ENCODE results near the gene AIRE.

The AIRE gene

DNA sequence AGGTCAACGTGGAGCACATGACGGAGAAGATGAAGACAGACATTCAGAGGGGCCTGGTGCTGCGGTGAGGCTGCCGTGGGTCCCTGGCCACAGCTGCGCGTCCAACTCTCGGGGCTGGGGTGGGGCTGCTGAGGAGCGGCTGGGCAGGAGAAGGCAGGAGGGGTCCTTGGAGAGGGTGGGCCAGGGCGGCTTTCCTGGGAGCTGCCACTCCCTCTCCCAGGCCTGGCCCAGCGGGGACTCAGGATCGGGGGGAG is 39.1 kb downstream of the AIRE start:
- no peak for DNase-seq (ENCODE audit: low spot score)

DNA sequence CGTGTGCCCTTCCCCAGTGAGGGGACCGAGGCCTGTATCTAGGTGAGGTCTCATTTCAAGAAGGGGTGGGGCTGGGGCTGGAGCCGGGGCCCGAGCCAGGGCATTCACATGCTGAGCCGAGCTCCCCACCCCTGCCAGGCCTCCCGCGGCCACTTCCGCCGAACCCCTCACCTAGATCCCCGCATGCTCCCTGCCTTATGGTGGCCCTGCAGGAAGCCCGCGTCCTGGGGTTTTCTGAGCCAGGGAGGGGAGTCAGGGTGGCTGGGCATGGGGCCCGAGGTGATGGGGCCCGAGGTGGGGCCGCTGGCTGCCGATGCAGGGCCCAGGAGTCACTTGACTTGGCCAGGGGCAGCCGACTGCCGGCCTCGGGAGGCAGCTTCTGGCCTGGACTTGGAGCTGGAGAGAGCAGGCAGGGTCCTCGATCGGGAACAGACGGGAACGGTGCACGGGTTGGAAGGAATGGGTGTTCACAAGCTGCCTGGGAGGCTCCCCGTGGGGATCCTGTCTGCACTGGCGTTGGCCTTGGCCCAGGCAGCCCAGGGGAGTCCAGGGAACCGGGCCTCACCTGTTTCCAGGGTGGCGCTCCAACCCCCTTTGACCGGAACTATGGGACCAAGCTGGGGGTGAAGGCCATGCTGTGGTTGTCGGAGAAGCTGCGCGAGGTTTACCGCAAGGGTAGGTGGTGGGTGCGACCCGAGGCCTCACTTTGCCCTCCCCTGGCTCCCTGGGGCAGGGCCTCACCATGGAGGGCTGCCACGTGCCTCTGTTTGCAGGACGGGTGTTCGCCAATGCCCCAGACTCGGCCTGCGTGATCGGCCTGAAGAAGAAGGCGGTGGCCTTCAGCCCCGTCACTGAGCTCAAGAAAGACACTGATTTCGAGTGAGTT is 40.0 kb downstream of the AIRE start:
- DNase-seq (ENCODE audit: low spot score), result no peak

DNA sequence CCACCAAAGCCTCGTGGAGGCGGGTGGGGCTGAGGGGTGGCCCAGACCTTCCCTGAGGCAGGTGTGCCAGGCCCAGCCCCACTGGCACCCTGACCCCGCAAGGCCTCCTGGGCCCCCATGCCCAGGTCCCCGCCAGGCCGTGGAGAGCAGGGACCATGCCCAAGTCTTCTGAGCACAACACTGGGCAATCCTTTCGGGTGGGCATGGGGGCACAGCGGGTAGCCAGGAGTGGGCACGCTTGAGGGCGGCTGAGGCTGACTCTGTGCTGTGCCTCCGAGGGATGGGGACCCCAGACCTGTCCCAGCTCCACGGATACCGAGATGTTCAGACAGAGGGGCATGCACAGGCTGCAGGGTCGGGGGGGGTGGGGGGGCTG is 40.6 kb downstream of the AIRE start:
- no peak for DNase-seq (ENCODE audit: low spot score)

DNA sequence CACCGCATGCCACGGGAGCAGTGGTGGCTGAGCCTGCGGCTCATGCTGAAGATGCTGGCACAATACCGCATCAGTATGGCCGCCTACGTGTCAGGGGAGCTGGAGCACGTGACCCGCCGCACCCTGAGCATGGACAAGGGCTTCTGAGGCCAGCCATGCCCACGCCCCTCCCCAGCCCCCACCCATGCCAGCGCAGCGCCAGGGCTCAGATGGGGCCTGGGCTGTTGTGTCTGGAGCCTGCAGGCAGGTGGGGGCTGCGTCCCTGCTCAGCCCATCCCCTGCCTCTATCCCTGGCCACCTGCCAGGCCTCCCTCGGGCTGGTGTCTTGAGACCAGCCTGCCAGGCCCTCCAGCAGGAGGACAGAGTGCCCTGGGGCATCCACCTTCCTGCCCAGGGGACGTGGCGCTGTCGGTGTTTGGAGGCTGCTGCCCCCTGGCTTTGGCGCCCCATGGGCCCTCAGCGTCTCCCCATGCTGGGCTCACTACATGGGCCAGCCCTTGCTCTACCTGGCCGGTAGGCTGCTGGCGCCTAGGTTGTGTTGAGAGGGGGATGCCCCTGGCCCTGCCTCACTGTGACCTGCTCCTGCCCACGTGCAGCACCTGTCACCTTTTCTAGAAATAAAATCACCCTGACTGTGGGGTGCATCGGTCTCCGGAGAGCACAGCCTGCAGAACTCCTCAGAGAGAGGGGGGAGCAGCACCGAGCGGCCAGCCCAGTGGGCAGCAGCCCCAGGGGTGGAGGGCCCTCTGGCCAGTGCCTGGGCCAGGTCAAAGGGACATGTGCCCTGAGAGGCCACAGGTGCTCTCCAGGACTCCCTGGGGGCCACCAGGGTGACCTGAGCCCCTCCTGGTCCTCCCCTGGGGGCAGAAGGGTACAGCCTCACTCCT is 41.3 kb downstream of the AIRE start:
- DNase-seq (ENCODE audit: low spot score), result no peak

DNA sequence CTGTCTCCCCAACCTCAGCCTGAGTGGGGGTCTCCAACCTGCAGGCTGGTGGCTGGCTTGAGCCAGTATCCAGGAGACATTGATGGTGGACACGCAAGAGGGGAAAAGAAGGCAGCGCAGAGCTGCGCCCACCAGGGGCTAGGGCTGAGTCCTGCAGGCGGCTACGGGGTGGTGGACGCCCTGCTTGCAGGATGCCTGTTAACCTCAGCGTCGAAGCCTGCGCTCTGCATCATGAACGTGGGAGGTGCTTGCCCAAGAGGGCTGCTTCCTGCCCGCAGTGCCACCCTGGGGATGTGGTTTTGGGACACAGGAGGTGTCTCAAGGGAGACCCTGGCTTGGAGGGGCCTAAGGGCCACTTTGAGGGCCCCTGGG is 41.9 kb downstream of the AIRE start:
- DNase-seq (ENCODE audit: low spot score), result no peak

DNA sequence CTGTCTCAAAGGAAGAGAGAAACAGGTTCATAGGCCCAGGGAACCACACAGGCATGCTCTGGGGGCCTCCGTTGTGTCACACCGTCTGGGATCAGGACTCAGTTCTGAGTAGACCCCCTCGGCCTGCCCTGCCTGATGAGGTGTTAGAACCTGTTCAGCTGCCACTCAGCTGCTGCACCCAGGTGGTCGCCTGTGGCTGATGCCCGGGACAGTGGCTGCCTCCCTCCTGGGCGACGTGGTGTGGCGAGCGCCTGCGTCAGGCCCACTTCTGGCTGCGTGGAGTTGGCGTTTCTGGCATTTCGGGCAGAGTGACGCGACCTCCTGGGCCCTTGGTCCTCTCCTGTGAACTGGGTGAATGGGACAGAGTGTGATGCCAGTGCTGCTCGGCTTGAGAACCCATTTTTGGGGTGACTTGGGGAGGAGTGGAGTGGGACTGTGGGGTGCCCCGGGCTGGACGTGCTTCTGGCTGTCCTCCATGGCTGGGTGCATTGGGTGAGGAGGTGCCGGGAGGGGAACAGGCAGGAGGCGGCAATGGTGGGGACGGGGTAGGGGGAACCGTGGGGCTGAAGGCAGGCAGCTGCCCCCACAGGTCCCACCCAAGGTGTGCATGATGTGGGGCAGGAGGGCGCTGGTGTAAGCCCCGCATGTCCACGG is 42.7 kb downstream of the AIRE start:
- no peak for DNase-seq (ENCODE audit: low spot score)

DNA sequence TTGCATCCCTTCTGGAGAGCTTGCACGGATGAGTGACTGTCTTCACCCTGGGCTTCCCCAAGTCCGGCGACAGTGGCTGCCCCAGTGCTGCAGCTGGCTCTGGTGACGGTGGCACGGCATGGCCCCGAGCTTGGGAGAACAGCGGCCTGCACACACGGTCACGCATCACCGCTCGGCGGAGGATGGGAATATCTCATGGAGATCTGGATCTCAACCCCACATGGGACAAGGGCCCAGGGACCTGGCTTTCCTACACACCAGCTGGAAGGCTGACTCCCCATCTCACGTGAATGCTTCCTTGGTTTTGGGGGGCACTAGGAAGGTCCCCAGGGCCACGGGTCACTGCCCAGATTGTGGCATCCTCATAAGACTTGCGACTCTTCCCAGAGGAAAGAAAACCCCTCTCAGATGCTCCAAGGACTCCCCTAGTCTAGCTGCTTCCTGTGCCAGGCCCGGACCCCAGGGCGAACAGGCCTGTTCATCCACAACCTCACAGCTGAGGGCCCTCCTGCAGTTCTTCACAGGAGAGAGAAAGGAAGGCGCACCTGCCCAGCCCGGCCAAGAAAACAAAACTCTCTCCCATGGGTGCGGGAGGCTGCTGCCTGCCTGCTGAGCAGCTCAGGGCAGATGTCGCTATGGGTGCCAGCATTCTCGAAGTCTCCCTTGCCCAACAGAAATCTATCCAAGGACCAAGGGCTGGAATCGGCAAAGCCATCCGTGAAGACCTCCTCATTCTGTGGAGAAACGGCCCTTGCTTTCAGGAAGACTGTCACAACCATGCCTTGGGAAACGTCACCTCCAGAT is 43.6 kb downstream of the AIRE start:
- no peak for DNase-seq (ENCODE audit: low spot score)

DNA sequence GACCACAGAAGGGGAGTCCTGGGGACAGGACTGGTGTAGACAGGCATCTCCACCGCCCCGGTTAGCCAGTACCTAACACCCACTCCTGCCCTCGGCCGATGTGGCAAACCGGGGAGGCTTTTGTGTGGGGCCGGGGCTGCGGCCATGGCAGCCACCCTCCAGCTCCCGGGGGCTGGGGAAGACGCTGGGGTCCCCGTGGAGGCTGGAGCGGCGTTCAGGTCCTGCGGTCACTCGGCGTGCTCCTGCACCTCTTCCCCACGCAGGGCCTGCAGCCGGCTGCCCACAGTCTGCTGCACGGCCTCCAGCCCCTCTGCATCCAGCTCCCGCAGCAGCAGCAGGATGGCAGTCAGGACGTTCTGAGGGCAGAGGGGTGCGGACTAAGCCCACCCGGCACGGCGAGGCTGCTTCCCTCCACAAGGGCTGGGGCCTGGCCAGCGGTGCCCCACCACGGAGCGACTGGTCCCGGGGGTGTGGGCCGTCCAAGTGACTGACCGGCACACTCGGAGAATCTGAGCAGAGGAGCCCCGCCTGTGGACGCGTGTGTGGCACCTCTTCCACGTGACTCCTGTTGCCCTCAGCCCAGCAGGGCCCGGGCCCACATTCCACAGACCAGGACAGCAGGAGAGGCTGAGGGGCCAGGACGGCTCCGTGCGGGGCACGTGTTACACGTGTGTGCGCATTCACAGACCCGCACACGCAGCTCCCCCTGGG is 44.5 kb downstream of the AIRE start:
- no peak for DNase-seq (ENCODE audit: low spot score)

DNA sequence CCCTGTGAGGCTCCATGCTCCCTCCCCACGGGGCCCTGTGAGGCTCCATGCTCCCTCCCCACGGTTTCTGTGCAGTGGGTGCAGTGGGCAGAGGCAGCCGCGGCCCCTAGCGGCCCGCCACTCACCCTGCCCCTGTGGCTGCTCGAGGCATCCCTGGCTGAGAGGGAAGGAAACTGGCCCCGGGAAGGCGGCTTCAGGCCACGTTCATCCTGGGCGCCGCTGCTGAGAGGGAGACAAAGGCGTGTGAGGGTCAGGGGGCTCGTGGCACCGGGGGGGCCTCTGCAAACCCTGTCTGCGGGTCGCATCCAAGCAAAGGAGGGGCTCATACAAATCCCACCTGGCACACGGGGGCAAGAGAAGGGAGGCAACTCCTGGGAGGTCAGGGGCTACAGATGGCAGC is 45.0 kb downstream of the AIRE start:
- no peak for DNase-seq (ENCODE audit: low spot score)

DNA sequence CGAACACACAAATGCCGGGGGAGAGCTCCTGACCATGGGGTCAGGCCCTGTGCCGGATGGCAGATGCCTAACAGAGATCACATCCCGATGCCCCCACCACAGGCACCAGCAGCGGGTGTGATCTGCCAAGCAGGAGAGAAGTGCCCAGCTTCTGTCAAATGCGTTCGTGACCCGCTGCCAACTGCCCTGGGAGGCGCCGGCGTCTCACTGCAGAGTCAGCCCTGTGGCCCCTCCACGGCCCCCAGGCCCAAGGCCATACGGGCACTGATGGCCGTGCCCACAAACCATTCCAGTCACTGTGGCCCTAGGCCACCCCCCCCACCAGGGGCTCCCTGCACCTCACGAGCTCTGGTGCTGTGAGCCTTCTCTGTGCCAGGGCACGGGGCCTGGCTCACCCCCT is 45.5 kb downstream of the AIRE start:
- DNase-seq (ENCODE audit: low spot score), result no peak

DNA sequence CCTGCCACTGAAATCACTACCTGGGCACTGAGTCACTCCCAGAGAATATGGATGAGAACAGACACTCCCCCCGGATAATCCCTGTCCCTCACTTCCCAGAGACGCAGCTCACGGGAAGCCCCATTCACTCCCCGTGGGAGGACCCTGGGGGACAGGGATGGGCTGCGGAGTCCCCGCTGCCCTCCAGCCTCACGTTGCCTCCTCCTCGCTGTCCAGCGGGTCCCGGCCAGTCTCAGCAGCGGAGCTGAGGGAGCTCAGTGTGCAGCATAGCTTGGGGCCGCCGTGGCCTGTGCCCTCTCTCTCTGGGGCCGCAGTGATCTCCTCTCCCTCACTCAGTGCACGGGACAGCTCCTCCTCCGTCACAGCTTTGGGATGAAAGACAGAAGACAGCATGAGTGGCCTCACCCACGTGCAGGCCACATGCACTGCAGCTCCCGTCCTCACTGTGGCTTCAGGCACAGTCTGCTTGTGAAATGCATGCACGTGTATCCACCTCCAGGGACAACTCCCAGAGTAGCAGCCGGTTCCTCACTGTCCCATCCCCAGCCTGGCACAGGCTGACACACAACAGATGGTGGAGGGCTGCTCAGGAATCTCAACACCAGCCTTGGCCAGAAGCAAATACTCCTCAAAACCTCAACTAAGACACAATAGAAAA is 46.1 kb downstream of the AIRE start:
- no peak for DNase-seq (ENCODE audit: low spot score)

DNA sequence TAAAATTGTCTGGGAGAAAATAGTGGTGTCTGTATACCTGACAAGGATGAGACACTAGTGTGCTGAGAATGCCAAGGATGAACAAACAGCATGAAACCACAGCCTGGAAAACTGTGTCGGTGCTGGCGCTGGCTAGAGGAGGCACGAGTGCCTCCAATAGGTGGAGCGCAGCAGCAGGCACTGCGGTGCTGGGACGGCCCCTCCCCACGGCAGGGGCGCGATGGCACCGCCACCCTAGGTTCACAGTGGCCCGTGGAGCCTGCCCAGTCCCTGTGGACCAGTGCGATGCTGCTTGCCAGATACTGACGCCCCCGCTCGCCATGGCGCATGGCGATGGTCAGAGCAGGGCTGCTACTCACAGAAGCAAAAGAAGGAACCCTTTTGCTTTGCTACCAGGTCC is 46.7 kb downstream of the AIRE start:
- DNase-seq (ENCODE audit: low spot score), result no peak

DNA sequence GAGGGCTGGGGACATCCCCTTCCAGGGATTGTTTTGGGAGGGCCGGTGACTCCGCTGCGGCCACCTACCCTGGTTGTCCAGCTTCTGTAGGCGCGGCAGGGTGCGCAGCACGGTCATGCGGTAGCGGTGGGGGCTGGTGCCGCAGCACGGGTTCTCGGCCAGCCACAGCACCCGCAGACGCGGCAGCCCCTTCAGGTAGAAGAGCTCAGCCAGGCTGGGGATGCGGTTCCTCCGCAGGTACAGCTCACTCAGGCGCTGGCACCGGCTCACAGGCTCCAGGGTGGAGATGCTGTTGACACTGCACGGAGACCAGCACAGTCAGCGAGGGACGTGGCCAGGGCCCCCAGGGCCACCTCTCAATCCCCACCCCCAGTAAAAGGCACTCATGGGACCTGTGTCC is 47.3 kb downstream of the AIRE start:
- DNase-seq (ENCODE audit: low spot score), result no peak

DNA sequence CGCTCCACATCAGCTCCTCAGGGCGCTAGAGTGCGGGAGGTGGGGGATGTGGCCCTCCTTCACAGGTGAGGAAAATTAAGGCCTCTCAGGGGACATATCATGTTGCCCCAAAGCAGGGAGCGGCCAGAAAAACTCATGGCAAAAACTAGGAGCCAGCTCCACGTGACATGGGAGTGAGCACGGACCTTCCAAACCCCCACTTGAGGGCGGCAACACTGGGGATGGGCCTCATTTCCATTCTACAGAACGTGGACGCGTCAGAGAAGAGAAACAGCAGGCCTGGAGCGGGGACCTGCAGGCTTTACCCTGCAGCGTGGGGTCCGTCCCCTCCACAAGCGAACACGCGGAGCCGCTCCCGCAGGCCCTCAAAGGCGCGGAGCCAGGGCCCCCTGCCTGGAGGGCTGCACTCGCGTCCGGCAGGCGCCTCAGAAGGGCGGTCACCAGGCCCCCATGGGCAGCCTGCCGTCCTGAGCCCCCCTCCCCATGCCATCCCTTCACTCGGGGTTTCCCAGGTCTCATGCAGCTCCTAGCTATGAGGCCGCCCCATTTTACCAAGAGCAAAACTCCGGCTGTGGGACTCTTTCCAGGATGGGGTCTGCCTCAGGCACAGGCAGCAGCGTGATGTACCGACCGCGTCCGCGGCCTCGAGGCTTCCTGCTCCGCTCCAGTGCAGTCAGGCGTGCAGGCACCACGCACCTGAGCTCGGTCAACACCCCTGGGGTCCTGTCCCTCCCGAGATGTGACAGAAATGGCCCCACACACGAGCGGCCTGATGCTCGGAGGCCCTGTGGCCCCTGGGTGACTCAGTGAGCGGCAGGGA is 48.0 kb downstream of the AIRE start:
- no peak for DNase-seq (ENCODE audit: low spot score)

DNA sequence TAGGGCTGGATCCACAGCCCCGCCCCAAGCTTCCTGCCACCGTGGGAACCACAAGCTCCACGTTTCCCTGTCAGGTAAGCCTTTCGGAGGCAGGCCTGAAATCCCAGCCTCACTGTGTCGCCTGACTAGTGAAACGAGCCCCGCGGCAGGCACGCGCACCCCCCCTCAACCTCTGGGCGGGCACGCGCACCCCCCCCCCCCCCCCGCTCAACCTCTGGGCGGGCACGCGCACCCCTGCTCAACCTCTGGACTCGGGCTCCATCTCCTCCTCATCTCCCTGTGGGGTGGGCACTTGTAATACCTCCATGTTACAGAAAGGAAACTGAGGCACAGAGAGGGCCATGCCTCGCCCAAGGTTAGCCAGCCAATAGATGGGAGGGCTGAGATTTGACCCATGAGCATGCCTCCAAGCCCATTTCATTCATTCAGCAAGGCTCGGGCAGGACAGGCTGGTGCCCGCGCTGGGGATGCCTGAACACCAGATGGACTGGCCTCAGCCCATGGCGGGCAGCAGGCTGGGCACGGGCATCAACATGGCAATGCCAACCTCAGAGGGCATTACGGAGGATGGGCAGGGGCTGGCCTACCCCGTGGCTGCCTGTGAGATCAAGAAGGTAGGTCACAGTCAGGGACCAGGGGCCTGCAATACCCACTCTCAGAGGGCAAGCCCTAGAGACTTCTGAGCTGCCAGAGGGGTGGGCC is 48.8 kb downstream of the AIRE start:
- DNase-seq (ENCODE audit: low spot score), result no peak

DNA sequence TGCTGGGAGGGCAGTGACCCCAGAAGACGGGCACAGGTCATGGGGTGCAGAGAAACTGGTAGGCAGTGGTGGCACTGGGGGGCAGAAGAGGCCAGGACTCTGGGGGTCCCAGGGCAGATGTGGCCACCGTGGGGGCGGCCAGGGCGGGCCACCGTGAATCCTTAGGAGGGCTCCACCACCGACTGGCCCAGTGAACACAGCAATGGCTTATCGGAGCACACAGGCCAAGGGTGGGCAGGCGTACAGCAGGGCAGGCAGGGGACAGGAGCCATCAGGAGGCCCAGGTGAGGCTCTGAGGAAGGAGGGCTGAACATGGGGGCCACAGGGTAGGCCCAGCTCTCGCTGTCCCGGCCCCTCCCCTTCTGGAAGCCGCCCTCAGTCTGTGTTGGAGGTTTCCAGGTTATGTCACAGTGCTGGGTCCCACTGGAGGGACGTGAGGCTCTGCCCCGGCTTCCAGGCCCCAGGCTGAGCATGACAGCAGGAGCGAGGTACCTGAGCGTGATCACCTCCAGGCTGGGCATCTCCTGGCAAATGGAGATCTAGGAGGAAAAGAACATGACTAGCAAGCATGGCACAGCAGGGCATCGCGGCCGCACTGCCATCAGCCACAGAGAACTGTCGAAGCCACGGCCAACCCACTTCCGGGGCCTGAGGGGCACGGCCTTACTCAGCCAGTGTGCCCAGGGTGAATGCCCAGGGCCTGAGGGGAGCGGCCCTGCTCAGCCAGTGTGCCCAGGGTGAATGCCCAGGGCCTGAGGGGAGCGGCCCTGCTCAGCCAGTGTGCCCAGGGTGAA is 49.8 kb downstream of the AIRE start:
- no peak for DNase-seq (ENCODE audit: low spot score)

DNA sequence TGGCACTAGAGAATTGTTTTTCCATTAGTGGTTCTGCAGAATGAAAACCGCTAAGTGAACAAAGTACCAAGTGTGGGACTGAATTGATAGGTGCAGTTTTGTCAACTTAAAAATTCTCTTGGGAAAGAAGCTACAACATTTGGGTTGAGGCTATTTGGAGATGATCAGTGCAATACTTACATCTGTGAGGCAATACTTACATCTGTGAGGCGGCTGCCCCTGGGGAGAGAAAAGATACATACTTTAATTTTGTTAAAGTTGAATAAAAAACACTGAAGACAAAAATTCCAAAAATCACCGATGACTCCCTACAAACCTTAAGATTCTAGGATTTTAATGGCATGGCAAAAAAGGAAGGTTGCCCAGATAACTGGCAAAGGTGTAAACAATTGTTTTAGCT is 51.8 kb downstream of the AIRE start:
- DNase-seq (ENCODE audit: low spot score), result no peak

Measured in AG08396 (cell line).